ENCODE measurements around the gene BAIAP2L2.

BAIAP2L2 gene

DNA sequence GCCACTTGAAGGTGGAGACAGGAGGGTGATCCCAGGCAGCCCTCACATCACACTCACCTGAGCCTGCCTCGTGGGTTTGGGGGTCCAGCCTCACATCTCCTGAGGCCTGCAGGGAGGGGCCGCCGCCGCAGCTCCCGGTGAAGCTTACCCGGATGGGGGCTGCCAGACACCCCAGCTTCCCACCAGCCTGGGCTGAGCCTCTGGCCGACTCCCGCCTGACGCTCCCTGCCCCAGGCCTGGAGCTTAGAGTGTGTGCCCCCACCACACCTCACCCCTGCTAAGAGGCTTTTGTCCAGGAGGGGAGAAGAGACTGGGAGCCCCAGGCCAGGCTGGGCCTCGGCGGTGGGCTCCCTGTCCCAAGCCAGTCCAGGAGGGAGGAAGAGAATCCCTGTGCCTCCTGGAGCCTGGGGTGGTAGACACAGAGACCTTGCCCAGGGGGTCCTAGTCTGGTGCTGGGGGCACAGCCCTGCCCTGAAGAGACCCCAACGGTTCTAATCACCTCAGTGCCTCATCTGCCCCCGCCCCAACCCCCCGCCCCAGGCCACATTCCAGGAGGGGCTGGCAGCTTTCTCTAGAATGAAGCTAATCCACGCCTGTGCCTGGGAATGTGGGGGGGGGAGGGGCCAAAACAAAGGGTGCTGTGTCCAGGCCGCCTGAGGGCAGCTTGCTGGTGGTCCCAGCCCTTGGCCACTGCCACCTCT is 26.4 kb downstream of the BAIAP2L2 start, which contains the start of gene SLC16A8:
TSS of gene SLC16A8 (minus strand) at position 254 of the 701 bp plus-strand sequence. CDS start 1,311 bp downstream, outside the sequence.
- Histone ChIP-seq H3K9me2 (replicated peaks; ENCODE audit: control insufficient read depth, low read length) (no peaks in the 10 kb centered on the region), H3K79me2 (ENCODE audit: control insufficient read depth, low read length) (no peaks in the 10 kb centered on the region), H3K9me3 (ENCODE audit: control insufficient read depth, insufficient read depth, low read length) (no peaks in the 10 kb centered on the region), H3F3A (ENCODE audit: control insufficient read depth, insufficient read depth) (no peaks in the 10 kb centered on the region), H3K27ac (ENCODE audit: low read depth, low read length) (no peak within 1 kb of the TSS), H3K4me2 (ENCODE audit: low read length) (no peak within 1 kb of the TSS), H3K4me3 (ENCODE audit: low read length) (no peak within 1 kb of the TSS), H3K36me3 (ENCODE audit: control insufficient read depth, low read length) (no peaks in the 10 kb centered on the region), H3K4me1 (ENCODE audit: control insufficient read depth, low read length) (no peaks in the 10 kb centered on the region), H4K20me1 (ENCODE audit: control insufficient read depth, insufficient read depth, low read depth, low read length) (no peaks in the 10 kb centered on the region), H3K27me3 (ENCODE audit: control insufficient read depth, low read length) (peaks cover 17% of the 10 kb centered on the region)
- no peak for TF ChIP-seq EZH2phosphoT487 (IDR thresholded peaks at IDR 0.05; ENCODE audit: borderline replicate concordance, low read length)
- TF ChIP-seq, protein P1, sequence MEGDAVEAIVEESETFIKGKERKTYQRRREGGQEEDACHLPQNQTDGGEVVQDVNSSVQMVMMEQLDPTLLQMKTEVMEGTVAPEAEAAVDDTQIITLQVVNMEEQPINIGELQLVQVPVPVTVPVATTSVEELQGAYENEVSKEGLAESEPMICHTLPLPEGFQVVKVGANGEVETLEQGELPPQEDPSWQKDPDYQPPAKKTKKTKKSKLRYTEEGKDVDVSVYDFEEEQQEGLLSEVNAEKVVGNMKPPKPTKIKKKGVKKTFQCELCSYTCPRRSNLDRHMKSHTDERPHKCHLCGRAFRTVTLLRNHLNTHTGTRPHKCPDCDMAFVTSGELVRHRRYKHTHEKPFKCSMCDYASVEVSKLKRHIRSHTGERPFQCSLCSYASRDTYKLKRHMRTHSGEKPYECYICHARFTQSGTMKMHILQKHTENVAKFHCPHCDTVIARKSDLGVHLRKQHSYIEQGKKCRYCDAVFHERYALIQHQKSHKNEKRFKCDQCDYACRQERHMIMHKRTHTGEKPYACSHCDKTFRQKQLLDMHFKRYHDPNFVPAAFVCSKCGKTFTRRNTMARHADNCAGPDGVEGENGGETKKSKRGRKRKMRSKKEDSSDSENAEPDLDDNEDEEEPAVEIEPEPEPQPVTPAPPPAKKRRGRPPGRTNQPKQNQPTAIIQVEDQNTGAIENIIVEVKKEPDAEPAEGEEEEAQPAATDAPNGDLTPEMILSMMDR (IDR thresholded peaks at IDR 0.05; ENCODE audit: low read depth, low read length, poor library complexity, severe bottlenecking), result no peak

DNA sequence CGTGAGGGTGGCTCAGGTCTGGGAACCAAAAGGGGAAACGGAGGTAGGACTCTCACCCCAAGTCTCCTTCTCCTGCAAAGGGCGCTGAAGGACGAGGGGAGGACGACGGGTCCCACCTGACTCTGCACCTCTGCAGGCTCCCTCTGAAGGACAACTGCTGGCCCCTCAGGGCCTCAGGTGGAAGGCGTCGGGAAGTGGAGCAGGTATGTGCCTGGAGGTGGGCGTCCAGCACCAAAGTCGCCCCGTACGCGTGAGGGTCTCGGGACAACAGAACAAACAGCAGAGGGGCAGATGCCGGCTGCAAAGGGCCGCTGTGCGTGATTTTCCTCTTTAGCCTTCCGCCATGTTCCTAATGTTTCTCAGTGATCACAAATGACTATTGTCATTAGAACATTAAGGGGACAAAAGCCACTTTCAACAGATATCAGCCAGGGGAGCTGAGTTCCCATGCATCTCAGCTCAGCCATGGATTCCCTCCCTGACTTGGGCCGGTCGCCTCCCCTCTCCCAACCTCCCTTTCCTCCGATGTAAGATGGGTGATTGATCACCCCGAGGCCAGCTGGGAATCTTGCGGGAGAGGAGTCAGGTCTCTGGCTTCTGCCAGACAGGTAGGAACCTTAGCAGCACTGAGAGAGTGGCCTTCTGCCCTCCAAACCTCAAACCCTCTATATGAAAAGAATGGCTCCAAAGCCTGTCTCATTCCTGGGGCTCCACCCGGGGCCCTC is 27.3 kb downstream of the BAIAP2L2 start:
- no peaks in the 10 kb centered on the region for H3K4me1 ChIP-seq (ENCODE audit: control insufficient read depth, low read length)
- no peaks in the 10 kb centered on the region for H3K36me3 ChIP-seq (ENCODE audit: control insufficient read depth, low read length)
- H3K4me2 ChIP-seq (ENCODE audit: low read length), result no peak overlapping the region
- H4K20me1 ChIP-seq (ENCODE audit: control insufficient read depth, insufficient read depth, low read depth, low read length), result no peaks in the 10 kb centered on the region
- no peaks in the 10 kb centered on the region for H3K9me3 ChIP-seq (ENCODE audit: control insufficient read depth, insufficient read depth, low read length)
- no peak overlapping the region for H3K4me3 ChIP-seq (ENCODE audit: low read length)
- TF ChIP-seq, protein P1 (IDR thresholded peaks at IDR 0.05; ENCODE audit: low read depth, low read length, poor library complexity, severe bottlenecking), result no peak
- no peak for TF ChIP-seq EZH2phosphoT487 (IDR thresholded peaks at IDR 0.05; ENCODE audit: borderline replicate concordance, low read length)
- no peak overlapping the region for H3K27ac ChIP-seq (ENCODE audit: low read depth, low read length)
- H3F3A ChIP-seq (ENCODE audit: control insufficient read depth, insufficient read depth), result no peaks in the 10 kb centered on the region
- no peaks in the 10 kb centered on the region for H3K79me2 ChIP-seq (ENCODE audit: control insufficient read depth, low read length)
- H3K27me3 ChIP-seq (ENCODE audit: control insufficient read depth, low read length), result peaks cover 17% of the 10 kb centered on the region
- H3K9me2 ChIP-seq (replicated peaks; ENCODE audit: control insufficient read depth, low read length), result no peaks in the 10 kb centered on the region

DNA sequence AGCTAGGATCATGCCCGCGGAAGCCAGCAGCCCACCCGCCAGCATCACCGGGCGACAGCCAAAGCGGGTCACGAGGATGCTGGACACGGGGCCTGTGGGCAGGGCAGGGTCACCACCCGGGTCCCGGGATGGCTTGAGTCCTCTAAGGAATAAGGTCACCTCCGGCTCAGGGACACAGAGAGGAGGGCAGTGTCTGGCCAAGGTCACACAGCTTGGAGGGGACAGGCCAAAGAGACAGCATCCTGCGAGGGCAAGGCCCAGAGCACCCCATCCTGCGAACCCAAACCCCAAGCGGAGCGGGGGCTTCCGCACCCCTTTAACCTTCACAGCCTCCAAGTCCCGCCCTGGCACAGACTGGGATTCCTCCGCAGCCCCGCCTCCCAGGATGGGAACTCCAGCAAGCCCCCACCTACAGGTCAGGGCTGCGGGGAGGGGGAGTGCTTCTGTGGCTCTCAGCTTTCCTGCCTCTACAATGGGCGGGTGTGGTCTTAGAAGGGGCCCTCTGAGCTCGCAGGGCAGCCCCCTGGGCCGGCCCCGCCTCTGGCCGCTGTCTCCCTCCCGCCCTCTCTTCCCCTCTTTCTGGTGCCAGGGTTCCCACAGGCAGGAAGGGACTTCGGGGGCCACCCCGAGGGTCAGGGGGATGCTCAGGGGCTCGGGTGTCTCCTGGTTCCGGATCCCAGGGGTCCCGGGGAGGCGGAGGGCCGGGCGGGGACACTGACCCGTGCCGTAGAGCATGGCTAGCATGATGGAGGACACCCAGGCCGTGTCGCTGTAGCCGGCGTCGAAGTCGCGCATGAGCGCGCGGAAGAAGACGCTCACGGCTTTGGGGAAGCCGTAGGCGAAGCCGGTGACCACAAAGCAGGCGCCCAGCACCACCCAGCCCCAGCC is 28.3 kb downstream of the BAIAP2L2 start:
- Histone ChIP-seq H4K20me1 (ENCODE audit: control insufficient read depth, insufficient read depth, low read depth, low read length) (no peaks in the 10 kb centered on the region), H3K79me2 (ENCODE audit: control insufficient read depth, low read length) (no peaks in the 10 kb centered on the region), H3K4me3 (ENCODE audit: low read length) (no peak overlapping the region), H3K9me3 (ENCODE audit: control insufficient read depth, insufficient read depth, low read length) (no peaks in the 10 kb centered on the region), H3K36me3 (ENCODE audit: control insufficient read depth, low read length) (no peaks in the 10 kb centered on the region), H3K9me2 (replicated peaks; ENCODE audit: control insufficient read depth, low read length) (no peaks in the 10 kb centered on the region), H3K27ac (ENCODE audit: low read depth, low read length) (no peak overlapping the region), H3K27me3 (ENCODE audit: control insufficient read depth, low read length) (peaks cover 17% of the 10 kb centered on the region), H3F3A (ENCODE audit: control insufficient read depth, insufficient read depth) (no peaks in the 10 kb centered on the region), H3K4me1 (ENCODE audit: control insufficient read depth, low read length) (no peaks in the 10 kb centered on the region), H3K4me2 (ENCODE audit: low read length) (no peak overlapping the region)
- no peak for TF ChIP-seq EZH2phosphoT487 (IDR thresholded peaks at IDR 0.05; ENCODE audit: borderline replicate concordance, low read length)
- TF ChIP-seq, protein P1 (IDR thresholded peaks at IDR 0.05; ENCODE audit: low read depth, low read length, poor library complexity, severe bottlenecking), result no peak

Data from DOHH2 (cell line).